ENCODE results near the gene CCNDBP1. TPM values are rescaled to one million over a fixed set of nuclear protein-coding genes. Genes with fewer than 3 reads are reported as not detected.
A peak's percentile ranks its signal among the peaks of the same experiment; 100 is the strongest.
"Not testable (repeated sequence)": the region's sequence is repeated elsewhere in the genome, so short reads cannot be mapped to it uniquely, and the experiment has no call there.

The CCNDBP1 gene
- total RNA-seq, 1 donor from 2014 or later: 68.6 TPM

GRCh38 chr15:43187544-43188155, 2.4 kb downstream of the CCNDBP1 start:
- no peak for DNase-seq (ENCODE audit: low spot score)
- no peak for ATAC-seq
- intact Hi-C loops (cut with DNase I): no loop called here

GRCh38 chr15:43189296-43189695, 4.1 kb downstream of the CCNDBP1 start:
- DNase-seq (ENCODE audit: low spot score) (no peak), ATAC-seq (no peak)
- intact Hi-C loops (cut with DNase I): no loop called here

- ATAC-seq (no peak), DNase-seq (ENCODE audit: low spot score) (no peak)
- intact Hi-C loops (cut with DNase I): no loop called here
Measured at GRCh38 chr15:43190178-43190577, 5.0 kb downstream of the CCNDBP1 start.

GRCh38 chr15:43193710-43194109, 8.5 kb downstream of the CCNDBP1 start:
- no peak for ATAC-seq
- intact Hi-C loops (cut with DNase I): no loop called here
- no peak for DNase-seq (ENCODE audit: low spot score)

- ATAC-seq (no peak), DNase-seq (ENCODE audit: low spot score) (no peak)
- intact Hi-C loops (cut with DNase I): no loop called here
Measured at GRCh38 chr15:43194795-43195194, 9.6 kb downstream of the CCNDBP1 start.

- ATAC-seq (no peak), DNase-seq (ENCODE audit: low spot score) (no peak)
- intact Hi-C loops (cut with DNase I): no loop called here
Measured at GRCh38 chr15:43196760-43197548, 11.8 kb downstream of the CCNDBP1 start.

- intact Hi-C loops (cut with DNase I); ATAC-seq; DNase-seq (ENCODE audit: low spot score): not testable (repeated sequence)
Measured at GRCh38 chr15:43197773-43198172, 12.6 kb downstream of the CCNDBP1 start.

GRCh38 chr15:43198556-43198955, 13.4 kb downstream of the CCNDBP1 start:
- ATAC-seq; DNase-seq (ENCODE audit: low spot score); intact Hi-C loops (cut with DNase I): not testable (repeated sequence)

- DNase-seq (ENCODE audit: low spot score): no peak
- no peak for ATAC-seq
- intact Hi-C loops (cut with DNase I): no loop called here
Measured at GRCh38 chr15:43198992-43199391, 13.8 kb downstream of the CCNDBP1 start.

GRCh38 chr15:43199945-43200488, 14.8 kb downstream of the CCNDBP1 start:
- ATAC-seq (no peak), DNase-seq (ENCODE audit: low spot score) (no peak)
- intact Hi-C loops (cut with DNase I): no loop called here

GRCh38 chr15:43204016-43204901, 19.1 kb downstream of the CCNDBP1 start:
- intact Hi-C loops (cut with DNase I): no loop called here
- DNase-seq (ENCODE audit: low spot score): peak; percentile 70
- ATAC-seq: peak; percentile 49

- no peak for DNase-seq (ENCODE audit: low spot score)
- no peak for ATAC-seq
- intact Hi-C loops (cut with DNase I): no loop called here
Measured at GRCh38 chr15:43206054-43206453, 20.9 kb downstream of the CCNDBP1 start.

- DNase-seq (ENCODE audit: low spot score) (no peak), ATAC-seq (no peak)
- intact Hi-C loops (cut with DNase I): no loop called here
Measured at GRCh38 chr15:43207024-43207423, 21.8 kb downstream of the CCNDBP1 start.

GRCh38 chr15:43208052-43209002, 23.1 kb downstream of the CCNDBP1 start:
- intact Hi-C loops (cut with DNase I): no loop called here
- no peak for ATAC-seq
- DNase-seq (ENCODE audit: low spot score): no peak

GRCh38 chr15:43209059-43209824, 24.0 kb downstream of the CCNDBP1 start:
- intact Hi-C loops (cut with DNase I): no loop called here
- ATAC-seq (no peak), DNase-seq (ENCODE audit: low spot score) (no peak)

GRCh38 chr15:43210172-43210745, 25.1 kb downstream of the CCNDBP1 start:
- DNase-seq (ENCODE audit: low spot score) (no peak), ATAC-seq (no peak)
- intact Hi-C loops (cut with DNase I): no loop called here

- no peak for DNase-seq (ENCODE audit: low spot score)
- intact Hi-C loops (cut with DNase I): no loop called here
- ATAC-seq: no peak
Measured at GRCh38 chr15:43210807-43211206, 25.6 kb downstream of the CCNDBP1 start.

All from sciatic nerve (tissue), 2 donors.